ENCODE results near the gene NUDT2.
"Not testable (repeated sequence)": the region's sequence is repeated elsewhere in the genome, so short reads cannot be mapped to it uniquely, and the experiment has no call there.

NUDT2 gene

GRCh38 chr9:34352122-34352652, 22.8 kb downstream of the NUDT2 start:
- not testable (repeated sequence) for H3K4me1 ChIP-seq (ENCODE audit: control insufficient read depth, insufficient read depth, low read length, unreplicated experiment); H3K4me3 ChIP-seq (ENCODE audit: low read depth, low read length); H3K36me3 ChIP-seq (ENCODE audit: insufficient read depth, low read length); H2AFZ ChIP-seq (ENCODE audit: low read length, unreplicated experiment); H3K27ac ChIP-seq (ENCODE audit: low read depth, low read length); H3K27me3 ChIP-seq (ENCODE audit: insufficient read depth, low read length); H3K79me2 ChIP-seq (ENCODE audit: control insufficient read depth, insufficient read depth, low read length, unreplicated experiment)

GRCh38 chr9:34352957-34353356, 23.6 kb downstream of the NUDT2 start:
- not testable (repeated sequence) for H3K4me1 ChIP-seq (ENCODE audit: control insufficient read depth, insufficient read depth, low read length, unreplicated experiment); H3K36me3 ChIP-seq (ENCODE audit: insufficient read depth, low read length); H3K27me3 ChIP-seq (ENCODE audit: insufficient read depth, low read length); H3K79me2 ChIP-seq (ENCODE audit: control insufficient read depth, insufficient read depth, low read length, unreplicated experiment); H2AFZ ChIP-seq (ENCODE audit: low read length, unreplicated experiment); H3K27ac ChIP-seq (ENCODE audit: low read depth, low read length); H3K4me3 ChIP-seq (ENCODE audit: low read depth, low read length)

- no peak overlapping the region for H3K27ac ChIP-seq (ENCODE audit: low read depth, low read length)
- H3K4me3 ChIP-seq (ENCODE audit: low read depth, low read length) = no peak overlapping the region
- peaks cover 4% of the 10 kb centered on the region; the same call in 1 of the 2 replicates for H3K36me3 ChIP-seq (ENCODE audit: insufficient read depth, low read length)
- H3K79me2 ChIP-seq (ENCODE audit: control insufficient read depth, insufficient read depth, low read length, unreplicated experiment) = no peaks in the 10 kb centered on the region
- no peaks in the 10 kb centered on the region for H3K27me3 ChIP-seq (ENCODE audit: insufficient read depth, low read length)
- H3K4me1 ChIP-seq (ENCODE audit: control insufficient read depth, insufficient read depth, low read length, unreplicated experiment) = no peaks in the 10 kb centered on the region
- H2AFZ ChIP-seq (ENCODE audit: low read length, unreplicated experiment) = no peak overlapping the region
These were observed 33.3 kb downstream of the NUDT2 start for GRCh38 chr9:34362614-34363214.

- no peaks in the 10 kb centered on the region for H3K79me2 ChIP-seq (ENCODE audit: control insufficient read depth, insufficient read depth, low read length, unreplicated experiment)
- H3K27ac ChIP-seq (ENCODE audit: low read depth, low read length) = no peak overlapping the region
- H3K27me3 ChIP-seq (ENCODE audit: insufficient read depth, low read length) = no peaks in the 10 kb centered on the region
- no peaks in the 10 kb centered on the region for H3K36me3 ChIP-seq (ENCODE audit: insufficient read depth, low read length)
- no peaks in the 10 kb centered on the region for H3K4me1 ChIP-seq (ENCODE audit: control insufficient read depth, insufficient read depth, low read length, unreplicated experiment)
- H3K4me3 ChIP-seq (ENCODE audit: low read depth, low read length) = no peak overlapping the region
- H2AFZ ChIP-seq (ENCODE audit: low read length, unreplicated experiment) = no peak overlapping the region
These were observed 34.4 kb downstream of the NUDT2 start for GRCh38 chr9:34363619-34364351.

GRCh38 chr9:34365282-34365681, 35.9 kb downstream of the NUDT2 start:
- H3K36me3 ChIP-seq (ENCODE audit: insufficient read depth, low read length) = no peaks in the 10 kb centered on the region
- no peak overlapping the region for H3K27ac ChIP-seq (ENCODE audit: low read depth, low read length)
- H3K4me1 ChIP-seq (ENCODE audit: control insufficient read depth, insufficient read depth, low read length, unreplicated experiment) = no peaks in the 10 kb centered on the region
- H3K79me2 ChIP-seq (ENCODE audit: control insufficient read depth, insufficient read depth, low read length, unreplicated experiment) = no peaks in the 10 kb centered on the region
- H3K27me3 ChIP-seq (ENCODE audit: insufficient read depth, low read length) = no peaks in the 10 kb centered on the region
- no peak overlapping the region for H3K4me3 ChIP-seq (ENCODE audit: low read depth, low read length)
- H2AFZ ChIP-seq (ENCODE audit: low read length, unreplicated experiment) = no peak overlapping the region

GRCh38 chr9:34366365-34366764, 37.0 kb downstream of the NUDT2 start:
- Histone ChIP-seq H2AFZ (ENCODE audit: low read length, unreplicated experiment) (no peak overlapping the region), H3K4me1 (ENCODE audit: control insufficient read depth, insufficient read depth, low read length, unreplicated experiment) (no peaks in the 10 kb centered on the region)

GRCh38 chr9:34367751-34368410, 38.5 kb downstream of the NUDT2 start:
- not testable (repeated sequence) for H3K79me2 ChIP-seq (ENCODE audit: control insufficient read depth, insufficient read depth, low read length, unreplicated experiment); H3K4me1 ChIP-seq (ENCODE audit: control insufficient read depth, insufficient read depth, low read length, unreplicated experiment); H3K36me3 ChIP-seq (ENCODE audit: insufficient read depth, low read length); H3K27me3 ChIP-seq (ENCODE audit: insufficient read depth, low read length); H3K27ac ChIP-seq (ENCODE audit: low read depth, low read length); H2AFZ ChIP-seq (ENCODE audit: low read length, unreplicated experiment); H3K4me3 ChIP-seq (ENCODE audit: low read depth, low read length)

More at GRCh38 chr9:34366365-34366764, 37.0 kb downstream of the NUDT2 start:
- Histone ChIP-seq H3K27me3 (ENCODE audit: insufficient read depth, low read length) (peaks cover 5% of the 10 kb centered on the region; the same call in 1 of the 2 replicates), H3K4me3 (ENCODE audit: low read depth, low read length) (no peak overlapping the region), H3K79me2 (ENCODE audit: control insufficient read depth, insufficient read depth, low read length, unreplicated experiment) (no peaks in the 10 kb centered on the region), H3K36me3 (ENCODE audit: insufficient read depth, low read length) (no peaks in the 10 kb centered on the region), H3K27ac (ENCODE audit: low read depth, low read length) (no peak overlapping the region)

- H3K27me3 ChIP-seq (ENCODE audit: insufficient read depth, low read length); H3K36me3 ChIP-seq (ENCODE audit: insufficient read depth, low read length); H3K4me1 ChIP-seq (ENCODE audit: control insufficient read depth, insufficient read depth, low read length, unreplicated experiment); H3K27ac ChIP-seq (ENCODE audit: low read depth, low read length); H2AFZ ChIP-seq (ENCODE audit: low read length, unreplicated experiment); H3K79me2 ChIP-seq (ENCODE audit: control insufficient read depth, insufficient read depth, low read length, unreplicated experiment); H3K4me3 ChIP-seq (ENCODE audit: low read depth, low read length): not testable (repeated sequence)
These were observed 39.4 kb downstream of the NUDT2 start for GRCh38 chr9:34368796-34369195.

- Histone ChIP-seq H3K36me3 (ENCODE audit: insufficient read depth, low read length) (no peaks in the 10 kb centered on the region), H3K4me1 (ENCODE audit: control insufficient read depth, insufficient read depth, low read length, unreplicated experiment) (no peaks in the 10 kb centered on the region), H3K27ac (ENCODE audit: low read depth, low read length) (no peak overlapping the region), H3K79me2 (ENCODE audit: control insufficient read depth, insufficient read depth, low read length, unreplicated experiment) (no peaks in the 10 kb centered on the region), H2AFZ (ENCODE audit: low read length, unreplicated experiment) (no peak overlapping the region), H3K27me3 (ENCODE audit: insufficient read depth, low read length) (peaks cover 7% of the 10 kb centered on the region; the same call in 1 of the 2 replicates), H3K4me3 (ENCODE audit: low read depth, low read length) (no peak overlapping the region)
These were observed 40.3 kb downstream of the NUDT2 start for GRCh38 chr9:34369636-34370035.

- H3K4me3 ChIP-seq (ENCODE audit: low read depth, low read length) = no peak overlapping the region
- H3K36me3 ChIP-seq (ENCODE audit: insufficient read depth, low read length) = no peaks in the 10 kb centered on the region
- H2AFZ ChIP-seq (ENCODE audit: low read length, unreplicated experiment) = no peak overlapping the region
- no peaks in the 10 kb centered on the region for H3K4me1 ChIP-seq (ENCODE audit: control insufficient read depth, insufficient read depth, low read length, unreplicated experiment)
- H3K79me2 ChIP-seq (ENCODE audit: control insufficient read depth, insufficient read depth, low read length, unreplicated experiment) = no peaks in the 10 kb centered on the region
- peaks cover 7% of the 10 kb centered on the region; the same call in 1 of the 2 replicates for H3K27me3 ChIP-seq (ENCODE audit: insufficient read depth, low read length)
- no peak overlapping the region for H3K27ac ChIP-seq (ENCODE audit: low read depth, low read length)
These were observed 41.1 kb downstream of the NUDT2 start for GRCh38 chr9:34370335-34370969.
